OCI-LY1 (cell line): ENCODE results near the gene SMYD2.

Experiments
- H2AFZ ChIP-seq: fragments of 200-600 bp; sonication (generic), shearing (Covaris generic); 2 replicates; pipeline ENCODE4 v1.6.0; 2014; ENCODE audit warnings: antibody characterized with exemption, mild to moderate bottlenecking, low read length
- H3F3A ChIP-seq: fragments of 200-600 bp; sonication (generic), shearing (Covaris generic); 2 replicates; pipeline ENCODE4 v1.6.0; 2014; ENCODE audit warnings: mild to moderate bottlenecking, antibody characterized with exemption, low read length, moderate library complexity; ENCODE audit not compliant: insufficient read depth
- H3K27ac ChIP-seq: fragments of 200-600 bp; sonication (generic); 2 replicates; pipeline ENCODE4 v1.5.1; 2014; ENCODE audit warnings: low read length, mixed run types, mild to moderate bottlenecking, low read depth; ENCODE audit not compliant: poor library complexity, severe bottlenecking
- H3K27me3 ChIP-seq: fragments of 200-600 bp; sonication (generic); 2 replicates; pipeline ENCODE4 v1.6.0; 2014; ENCODE audit warnings: antibody characterized with exemption, mild to moderate bottlenecking, low read length, moderate library complexity; ENCODE audit not compliant: insufficient read depth
- H3K36me3 ChIP-seq: fragments of 200-600 bp; sonication (generic); 2 replicates; pipeline ENCODE4 v1.6.1; 2014; ENCODE audit warnings: mild to moderate bottlenecking, antibody characterized with exemption, low read length, moderate library complexity, mixed read lengths; ENCODE audit not compliant: insufficient read depth
- H3K4me1 ChIP-seq: fragments of 200-600 bp; sonication (generic); 2 replicates; pipeline ENCODE4 v1.5.1; 2014; ENCODE audit warnings: mild to moderate bottlenecking, low read length, moderate library complexity; ENCODE audit not compliant: insufficient read depth, severe bottlenecking
- H3K4me2 ChIP-seq: fragments of 200-600 bp; sonication (generic), shearing (Covaris generic); 2 replicates; pipeline ENCODE4 v1.6.1; 2014; ENCODE audit warnings: low read length
- H3K4me3 ChIP-seq: fragments of 200-600 bp; sonication (generic); 2 replicates; pipeline ENCODE4 v1.5.1; 2014; ENCODE audit warnings: low read length, low read depth, mild to moderate bottlenecking, mixed read lengths; ENCODE audit not compliant: poor library complexity, severe bottlenecking
- H3K79me2 ChIP-seq: fragments of 200-600 bp; shearing (Covaris generic); 2 replicates; pipeline ENCODE4 v1.6.1; 2016; ENCODE audit warnings: mixed run types, low read length, mixed read lengths; ENCODE audit not compliant: insufficient read depth
- H3K9ac ChIP-seq: fragments of 200-600 bp; sonication (generic), shearing (Covaris generic); 2 replicates; pipeline ENCODE4 v1.6.1; 2014; ENCODE audit warnings: mild to moderate bottlenecking, low read length, mixed read lengths
- H3K9me2 ChIP-seq: fragments of 200-600 bp; sonication (generic), shearing (Covaris generic); 2 replicates; pipeline ENCODE4 v1.6.1; 2014; ENCODE audit warnings: low read depth, mild to moderate bottlenecking, low read length, mixed read lengths
- H3K9me3 ChIP-seq: fragments of 200-600 bp; shearing (Covaris generic); 2 replicates; pipeline ENCODE4 v1.6.1; 2014; ENCODE audit warnings: low read length, mixed read lengths
- H4K20me1 ChIP-seq: fragments of 200-600 bp; sonication (generic), shearing (Covaris generic); 2 replicates; pipeline ENCODE4 v1.6.0; 2016; ENCODE audit warnings: mild to moderate bottlenecking, low read length; ENCODE audit not compliant: insufficient read depth
- EZH2 ChIP-seq: fragments of 200-600 bp; sonication (generic), shearing (Covaris generic); IDR thresholded peaks from 2 replicates; pipeline ENCODE4 v1.8.0; 2017; ENCODE audit warnings: borderline replicate concordance, mixed run types, mild to moderate bottlenecking, antibody characterized with exemption, low read length, moderate library complexity, mixed read lengths
- TF ChIP-seq, protein P1 (sequence below): fragments of 200-600 bp; sonication (generic), shearing (Covaris generic); IDR thresholded peaks from 2 replicates; pipeline ENCODE4 v1.5.1; 2017; ENCODE audit warnings: mild to moderate bottlenecking, antibody characterized with exemption, low read length, moderate library complexity, mixed read lengths

The SMYD2 gene

DNA sequence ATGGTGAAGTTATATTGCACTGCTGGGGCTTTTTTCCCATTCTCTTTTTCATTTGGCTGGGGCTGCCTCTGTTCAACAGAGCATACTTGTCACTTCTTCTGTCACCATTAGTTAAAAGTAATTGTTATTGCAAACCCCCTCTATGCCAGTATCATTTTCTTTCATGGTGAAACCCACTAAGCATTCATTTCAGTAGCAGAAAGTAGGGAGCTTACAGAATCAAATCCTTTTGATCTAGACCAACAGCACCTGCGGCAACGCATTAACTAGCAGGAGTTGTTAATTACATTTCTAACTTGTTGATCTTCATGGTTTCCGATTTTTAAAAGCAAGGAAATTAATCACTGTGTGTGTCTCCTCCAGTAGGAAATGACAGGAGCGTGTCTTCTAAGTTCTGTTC is 15.0 kb downstream of the SMYD2 start:
- Histone ChIP-seq H2AFZ (no peak overlapping the region), H3K27me3 (no peaks in the 10 kb centered on the region), H3K27ac (no peak overlapping the region), H3K4me3 (no peak overlapping the region), H3K9me2 (no peaks in the 10 kb centered on the region), H3K36me3 (no peaks in the 10 kb centered on the region), H3F3A (no peaks in the 10 kb centered on the region), H4K20me1 (no peaks in the 10 kb centered on the region), H3K9ac (no peak overlapping the region), H3K4me1 (no peaks in the 10 kb centered on the region), H3K4me2 (no peak overlapping the region), H3K9me3 (no peaks in the 10 kb centered on the region), H3K79me2 (no peaks in the 10 kb centered on the region)
- no peak for TF ChIP-seq EZH2
- TF ChIP-seq, protein P1, sequence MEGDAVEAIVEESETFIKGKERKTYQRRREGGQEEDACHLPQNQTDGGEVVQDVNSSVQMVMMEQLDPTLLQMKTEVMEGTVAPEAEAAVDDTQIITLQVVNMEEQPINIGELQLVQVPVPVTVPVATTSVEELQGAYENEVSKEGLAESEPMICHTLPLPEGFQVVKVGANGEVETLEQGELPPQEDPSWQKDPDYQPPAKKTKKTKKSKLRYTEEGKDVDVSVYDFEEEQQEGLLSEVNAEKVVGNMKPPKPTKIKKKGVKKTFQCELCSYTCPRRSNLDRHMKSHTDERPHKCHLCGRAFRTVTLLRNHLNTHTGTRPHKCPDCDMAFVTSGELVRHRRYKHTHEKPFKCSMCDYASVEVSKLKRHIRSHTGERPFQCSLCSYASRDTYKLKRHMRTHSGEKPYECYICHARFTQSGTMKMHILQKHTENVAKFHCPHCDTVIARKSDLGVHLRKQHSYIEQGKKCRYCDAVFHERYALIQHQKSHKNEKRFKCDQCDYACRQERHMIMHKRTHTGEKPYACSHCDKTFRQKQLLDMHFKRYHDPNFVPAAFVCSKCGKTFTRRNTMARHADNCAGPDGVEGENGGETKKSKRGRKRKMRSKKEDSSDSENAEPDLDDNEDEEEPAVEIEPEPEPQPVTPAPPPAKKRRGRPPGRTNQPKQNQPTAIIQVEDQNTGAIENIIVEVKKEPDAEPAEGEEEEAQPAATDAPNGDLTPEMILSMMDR: no peak

DNA sequence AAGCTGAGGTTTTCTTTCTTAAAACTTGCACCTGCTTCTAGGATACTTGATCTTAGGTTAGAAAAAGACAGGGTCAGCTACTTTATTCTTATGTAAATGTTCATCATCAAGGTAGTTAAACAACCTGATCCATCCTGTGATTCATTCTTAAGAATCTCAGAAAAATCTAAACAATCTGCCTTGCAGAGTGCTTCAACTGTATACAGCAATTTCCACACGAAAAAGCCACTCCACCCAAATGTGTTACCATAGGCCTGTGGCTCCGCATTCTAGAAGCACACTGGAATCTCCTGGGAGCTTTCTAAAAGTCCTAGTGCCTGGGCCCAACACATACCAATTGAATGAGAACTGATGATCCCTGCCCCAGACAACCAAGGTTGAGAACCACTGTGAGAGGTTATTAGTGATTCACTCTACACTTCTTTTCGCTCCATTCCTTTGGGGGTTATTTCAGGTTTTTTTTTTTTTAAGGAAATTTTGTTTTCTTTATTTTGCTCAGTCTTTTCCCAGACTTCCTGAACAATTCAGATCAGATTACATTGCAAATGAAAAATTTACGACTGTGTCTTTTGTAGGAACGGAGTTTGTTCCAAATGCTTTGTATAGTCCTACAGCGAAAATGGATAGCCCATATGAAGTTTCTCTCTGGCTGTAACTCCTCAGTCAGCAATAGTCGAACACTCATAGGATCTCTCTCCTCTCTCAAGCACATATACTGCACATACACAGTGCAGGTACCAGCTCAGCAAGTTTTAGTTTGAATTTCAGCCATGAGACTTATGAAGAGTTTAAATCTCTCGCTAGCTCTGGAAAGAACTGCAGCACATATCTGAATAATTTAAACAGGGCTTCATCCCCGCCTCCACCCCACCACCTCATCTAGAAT is 16.1 kb downstream of the SMYD2 start:
- H3K9me3 ChIP-seq: no peaks in the 10 kb centered on the region
- H3K27ac ChIP-seq: no peak overlapping the region
- H3F3A ChIP-seq: no peaks in the 10 kb centered on the region
- H2AFZ ChIP-seq: no peak overlapping the region
- H3K9ac ChIP-seq: no peak overlapping the region
- H3K9me2 ChIP-seq: no peaks in the 10 kb centered on the region
- TF ChIP-seq, protein P1: no peak
- TF ChIP-seq EZH2: no peak
- no peaks in the 10 kb centered on the region for H3K36me3 ChIP-seq
- no peak overlapping the region for H3K4me2 ChIP-seq
- no peak overlapping the region for H3K4me3 ChIP-seq
- H3K4me1 ChIP-seq: no peaks in the 10 kb centered on the region
- H4K20me1 ChIP-seq: no peaks in the 10 kb centered on the region
- no peaks in the 10 kb centered on the region for H3K27me3 ChIP-seq
- H3K79me2 ChIP-seq: no peaks in the 10 kb centered on the region

DNA sequence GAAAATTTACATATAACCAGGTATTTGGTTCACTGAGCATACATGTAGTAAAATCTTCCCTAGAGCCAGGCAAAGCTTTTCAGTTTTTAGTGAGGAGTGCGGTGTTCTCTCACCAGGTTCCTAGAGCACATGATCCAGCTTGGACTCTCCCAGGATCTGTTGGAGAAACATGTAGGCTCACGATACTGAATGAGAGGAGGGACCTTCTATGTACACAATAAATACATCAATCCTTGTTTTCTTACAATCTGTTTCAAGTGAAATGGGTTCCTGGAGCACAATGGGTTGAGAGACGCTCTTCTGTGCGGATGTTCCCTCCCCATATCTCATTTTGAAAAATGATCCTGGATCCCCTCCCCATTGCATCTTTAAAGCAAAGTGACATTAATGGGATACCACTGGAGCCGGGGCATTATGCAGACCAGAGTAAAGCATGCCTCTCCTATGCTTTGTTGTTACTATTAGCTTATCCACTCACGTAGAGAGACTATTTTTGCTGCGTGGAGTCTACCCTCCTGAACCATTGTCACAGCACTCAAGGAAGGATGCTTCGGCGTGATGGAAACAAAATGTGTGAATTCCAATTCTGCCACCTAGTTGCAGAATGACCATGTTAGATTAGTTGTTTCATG is 19.3 kb downstream of the SMYD2 start:
- no peak overlapping the region for H3K4me2 ChIP-seq

More for the DNA sequence above, 19.3 kb downstream of the SMYD2 start:
- Histone ChIP-seq H4K20me1 (no peaks in the 10 kb centered on the region), H3F3A (no peaks in the 10 kb centered on the region), H3K4me1 (no peaks in the 10 kb centered on the region), H2AFZ (no peak overlapping the region), H3K9me2 (no peaks in the 10 kb centered on the region), H3K27me3 (no peaks in the 10 kb centered on the region), H3K9ac (no peak overlapping the region), H3K27ac (no peak overlapping the region), H3K9me3 (no peaks in the 10 kb centered on the region), H3K36me3 (no peaks in the 10 kb centered on the region), H3K79me2 (no peaks in the 10 kb centered on the region), H3K4me3 (no peak overlapping the region)
- TF ChIP-seq, protein P1: no peak
- no peak for TF ChIP-seq EZH2
